Measurements from ENCODE around the gene INTU.
"Not testable (repeated sequence)": the region's sequence is repeated elsewhere in the genome, so short reads cannot be mapped to it uniquely, and the experiment has no call there.

DNA sequence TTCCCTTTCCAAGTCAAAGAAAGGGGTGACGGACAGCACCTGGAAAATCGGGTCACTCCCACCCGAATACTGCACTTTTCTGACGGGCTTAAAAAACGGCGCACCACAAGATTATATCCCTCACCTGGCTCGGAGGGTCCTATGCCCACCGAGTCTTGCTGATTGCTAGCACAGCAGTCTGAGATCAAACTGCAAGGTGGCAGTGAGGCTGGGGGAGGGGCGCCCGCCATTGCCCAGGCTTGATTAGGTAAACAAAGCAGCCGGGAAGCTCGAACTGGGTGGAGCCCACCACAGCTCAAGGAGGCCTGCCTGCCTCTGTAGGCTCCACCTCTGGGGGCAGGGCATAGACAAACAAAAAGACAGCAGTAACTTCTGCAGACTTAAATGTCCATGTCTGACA, 43.6 kb upstream of the INTU start:
- not testable (repeated sequence) for TF ChIP-seq CTCF (IDR thresholded peaks at IDR 0.05); POLR2AphosphoS5 (IDR thresholded peaks at IDR 0.05); POLR2A (IDR thresholded peaks at IDR 0.05; ENCODE audit: low read depth); EP300 (IDR thresholded peaks at IDR 0.05)
